HEK293 (cell line): ENCODE data around the gene FAM120B.

ENCODE experiments used
- CTCF ChIA-PET: fragments of 350-600 bp; formaldehyde crosslinking; extraction: SDS; loops from one replicate; lab custom pipeline; 2021; ENCODE audit warnings: antibody characterized with exemption; lab: Yijun Ruan, JAX
- POLR2A ChIA-PET: fragments of 300-600 bp; formaldehyde crosslinking; extraction: SDS; loops from one replicate; lab custom pipeline; 2020; ENCODE audit warnings: antibody characterized with exemption, inconsistent platforms; lab: Yijun Ruan, JAX
- H3K27ac ChIP-seq: fragments of 200-500 bp; sonication (Bioruptor generic); 2 replicates; pipeline ENCODE4 v1.5.1; 2014; ENCODE audit warnings: low read depth, low read length, control low read depth, inconsistent platforms; ENCODE audit errors: extremely low read depth
- H3K36me3 ChIP-seq, 2 experiments: fragments of 200-500 bp in 1 of 2; sonication (Bioruptor generic) in 1 of 2; 1 replicate in 1 of 2; 2 replicates in 1 of 2; pipeline ENCODE4 v1.5.1; 2014 to 2017; ENCODE audit warnings: inconsistent platforms in 2 of 2, low read length in 2 of 2; ENCODE audit not compliant: control insufficient read depth in 2 of 2, insufficient read depth in 1 of 2
- H3K4me1 ChIP-seq: fragments of 200-500 bp; sonication (Bioruptor generic); 2 replicates; pipeline ENCODE4 v1.5.1; 2014; ENCODE audit warnings: mild to moderate bottlenecking, low read length, inconsistent platforms; ENCODE audit not compliant: control insufficient read depth, insufficient read depth
- H3K4me3 ChIP-seq: 2 replicates; pipeline ENCODE4 v1.5.1; 2011; ENCODE audit warnings: low read depth, mild to moderate bottlenecking, control low read depth, low read length, moderate library complexity
- H3K9me3 ChIP-seq: fragments of 200-500 bp; sonication (Bioruptor generic); 2 replicates; pipeline ENCODE4 v1.5.1; 2014; ENCODE audit warnings: low read depth, low read length, inconsistent platforms; ENCODE audit not compliant: control insufficient read depth, insufficient read depth
- FEZF1 ChIP-seq: fragments of 450-650 bp; formaldehyde crosslinking; IDR thresholded peaks from 2 replicates; pipeline ENCODE4 v1.5.1; 2016; ENCODE audit warnings: missing biosample characterization, missing genetic modification characterization
- KLF8 ChIP-seq: fragments of 450-650 bp; formaldehyde crosslinking; IDR thresholded peaks from 2 replicates; pipeline ENCODE4 v1.5.1; 2016; ENCODE audit warnings: missing biosample characterization, missing genetic modification characterization
- MEIS1 ChIP-seq: sonication (generic); formaldehyde crosslinking; IDR thresholded peaks from 2 replicates; pipeline ENCODE4 v1.8.1; 2022; ENCODE audit warnings: missing genetic modification reagents, mild to moderate bottlenecking, borderline replicate concordance
- OVOL3 ChIP-seq: fragments of 450-650 bp; formaldehyde crosslinking; IDR thresholded peaks from 2 replicates; pipeline ENCODE4 v1.5.1; 2016; ENCODE audit warnings: missing biosample characterization, missing genetic modification characterization
- REPIN1 ChIP-seq: fragments of 450-650 bp; formaldehyde crosslinking; IDR thresholded peaks from 2 replicates; pipeline ENCODE4 v1.5.1; 2017; ENCODE audit warnings: missing biosample characterization, missing genetic modification characterization, low read depth
- REST ChIP-seq: fragments of 450-650 bp; formaldehyde crosslinking; IDR thresholded peaks from 2 replicates; pipeline ENCODE4 v1.5.1; 2016; ENCODE audit warnings: missing biosample characterization, missing genetic modification characterization
- SETDB1 ChIP-seq: IDR thresholded peaks from one replicate; pipeline ENCODE4 v1.6.1; 2017; ENCODE audit warnings: mild to moderate bottlenecking, low read length, moderate library complexity, mixed read lengths; ENCODE audit not compliant: insufficient read length
- WT1 ChIP-seq: fragments of 450-650 bp; formaldehyde crosslinking; IDR thresholded peaks from 2 replicates; pipeline ENCODE4 v1.5.1; 2016; ENCODE audit warnings: missing biosample characterization, missing genetic modification characterization
- ZBTB11 ChIP-seq: fragments of 450-650 bp; formaldehyde crosslinking; conservative IDR thresholded peaks from 2 replicates; pipeline ENCODE4 v1.5.1; 2016; ENCODE audit warnings: low read depth, missing biosample characterization, missing genetic modification characterization
- ZBTB44 ChIP-seq: fragments of 450-650 bp; IDR thresholded peaks from 2 replicates; pipeline ENCODE4 v1.5.1; 2018; ENCODE audit warnings: missing biosample characterization, mild to moderate bottlenecking, missing genetic modification characterization
- ZBTB48 ChIP-seq: fragments of 450-650 bp; formaldehyde crosslinking; IDR thresholded peaks from 2 replicates; pipeline ENCODE4 v1.5.1; 2016; ENCODE audit warnings: missing biosample characterization, missing genetic modification characterization
- ZNF10 ChIP-seq: fragments of 450-650 bp; formaldehyde crosslinking; IDR thresholded peaks from 2 replicates; pipeline ENCODE4 v1.5.1; 2017; ENCODE audit warnings: missing biosample characterization, missing genetic modification characterization
- ZNF140 ChIP-seq: fragments of 450-650 bp; formaldehyde crosslinking; IDR thresholded peaks from 2 replicates; pipeline ENCODE4 v1.5.1; 2016; ENCODE audit warnings: missing biosample characterization, missing genetic modification characterization
- ZNF146 ChIP-seq: fragments of 450-650 bp; formaldehyde crosslinking; IDR thresholded peaks from 2 replicates; pipeline ENCODE4 v1.5.1; 2016; ENCODE audit warnings: missing biosample characterization, missing genetic modification characterization
- ZNF169 ChIP-seq: fragments of 450-650 bp; formaldehyde crosslinking; IDR thresholded peaks from 2 replicates; pipeline ENCODE4 v1.5.1; 2016; ENCODE audit warnings: missing biosample characterization, missing genetic modification characterization
- ZNF211 ChIP-seq: fragments of 450-650 bp; formaldehyde crosslinking; IDR thresholded peaks from 2 replicates; pipeline ENCODE4 v1.5.1; 2016; ENCODE audit warnings: low read depth, missing biosample characterization, missing genetic modification characterization
- ZNF302 ChIP-seq: fragments of 450-650 bp; formaldehyde crosslinking; IDR thresholded peaks from 2 replicates; pipeline ENCODE4 v1.5.1; 2016; ENCODE audit warnings: missing biosample characterization, missing genetic modification characterization, low read depth
- ZNF394 ChIP-seq: fragments of 450-650 bp; formaldehyde crosslinking; IDR thresholded peaks from 2 replicates; pipeline ENCODE4 v1.5.1; 2016; ENCODE audit warnings: missing biosample characterization, missing genetic modification characterization, mild to moderate bottlenecking, moderate library complexity, borderline replicate concordance
- ZNF473 ChIP-seq: fragments of 450-650 bp; formaldehyde crosslinking; IDR thresholded peaks from 2 replicates; pipeline ENCODE4 v1.5.1; 2017; ENCODE audit warnings: missing biosample characterization, missing genetic modification characterization
- ZNF529 ChIP-seq: fragments of 450-650 bp; formaldehyde crosslinking; IDR thresholded peaks from 2 replicates; pipeline ENCODE4 v1.5.1; 2017; ENCODE audit warnings: missing genetic modification characterization, missing biosample characterization; ENCODE audit not compliant: insufficient replicate concordance
- ZNF670 ChIP-seq: fragments of 450-650 bp; formaldehyde crosslinking; IDR thresholded peaks from 2 replicates; pipeline ENCODE4 v1.5.1; 2016; ENCODE audit warnings: missing biosample characterization, missing genetic modification characterization, low read depth
- ZNF707 ChIP-seq: fragments of 450-650 bp; formaldehyde crosslinking; IDR thresholded peaks from 2 replicates; pipeline ENCODE4 v1.5.1; 2016; ENCODE audit warnings: missing biosample characterization, missing genetic modification characterization
- ZNF792 ChIP-seq: fragments of 450-650 bp; formaldehyde crosslinking; IDR thresholded peaks from 2 replicates; pipeline ENCODE4 v1.5.1; 2016; ENCODE audit warnings: missing biosample characterization, missing genetic modification characterization
- ZSCAN5A ChIP-seq: fragments of 450-650 bp; formaldehyde crosslinking; IDR thresholded peaks from 2 replicates; pipeline ENCODE4 v1.5.1; 2016; ENCODE audit warnings: missing biosample characterization, missing genetic modification characterization

Gene FAM120B

GRCh38 chr6:170402318-170403040, 95.9 kb downstream of the FAM120B start (continued):
- no peak for TF ChIP-seq ZNF792 (tag by site-specific recombination)
- no peak for TF ChIP-seq REST (tag by site-specific recombination)
- no peak for TF ChIP-seq KLF8 (tag by site-specific recombination)
- no peak for TF ChIP-seq SETDB1
- no peak for TF ChIP-seq ZNF140 (tag by site-specific recombination)
- TF ChIP-seq ZNF473 = no peak

- H3K27ac ChIP-seq = no peak overlapping the region
- POLR2A ChIA-PET = no interaction called here
- H3K4me1 ChIP-seq = no peaks in the 10 kb centered on the region
- H3K9me3 ChIP-seq = no peaks in the 10 kb centered on the region
- TF ChIP-seq ZBTB11 (tag by site-specific recombination) (no peak), ZNF529 (tag by site-specific recombination) (no peak), ZNF10 (tag by site-specific recombination) (no peak), ZNF146 (tag by site-specific recombination) (no peak), MEIS1 (CRISPR knock-in tag) (no peak), ZNF169 (tag by site-specific recombination) (no peak), ZNF211 (tag by site-specific recombination) (no peak)
- TF ChIP-seq, all 188 proteins: peak for 0
- no peak overlapping the region for H3K4me3 ChIP-seq
- H3K36me3 ChIP-seq = peaks cover 9 to 83% of the 10 kb centered on the region in 2 experiments; a peak in 2 of 3 replicates
- CTCF ChIA-PET = interaction anchor here (0.6 kb wide), 2 partner anchors 182 to 572 kb away, joined by 3 to 4 read pairs; no protein-coding TSS in a partner anchor
Observed at GRCh38 chr6:170403451-170403850, 96.9 kb downstream of the FAM120B start.

- Histone ChIP-seq H3K4me3 (no peak overlapping the region), H3K4me1 (no peaks in the 10 kb centered on the region), H3K36me3 (peaks cover 9 to 79% of the 10 kb centered on the region in 2 experiments; a peak in 2 of 3 replicates), H3K27ac (no peak overlapping the region), H3K9me3 (no peaks in the 10 kb centered on the region)
- CTCF ChIA-PET = interaction anchor here (0.6 kb wide), 1 partner anchor 572 kb away, joined by 4 read pairs; no protein-coding TSS in a partner anchor
- POLR2A ChIA-PET = no interaction called here
- TF ChIP-seq ZNF394 (tag by site-specific recombination) = no peak
- TF ChIP-seq REPIN1 (tag by site-specific recombination) = no peak
- TF ChIP-seq ZNF302 = no peak
- no peak for TF ChIP-seq ZSCAN5A (tag by site-specific recombination)
- TF ChIP-seq ZBTB48 (tag by site-specific recombination) = no peak
- TF ChIP-seq ZBTB44 (tag by site-specific recombination) = no peak
- no peak for TF ChIP-seq OVOL3 (tag by site-specific recombination)
- no peak for TF ChIP-seq ZNF670 (tag by site-specific recombination)
- no peak for TF ChIP-seq WT1 (tag by site-specific recombination)
- no peak for TF ChIP-seq ZNF707 (tag by site-specific recombination)
- TF ChIP-seq FEZF1 (tag by site-specific recombination) = no peak
Observed at GRCh38 chr6:170404036-170404435, 97.5 kb downstream of the FAM120B start.
